ENCODE measurements around the gene MEIKIN.

MEIKIN gene

DNA sequence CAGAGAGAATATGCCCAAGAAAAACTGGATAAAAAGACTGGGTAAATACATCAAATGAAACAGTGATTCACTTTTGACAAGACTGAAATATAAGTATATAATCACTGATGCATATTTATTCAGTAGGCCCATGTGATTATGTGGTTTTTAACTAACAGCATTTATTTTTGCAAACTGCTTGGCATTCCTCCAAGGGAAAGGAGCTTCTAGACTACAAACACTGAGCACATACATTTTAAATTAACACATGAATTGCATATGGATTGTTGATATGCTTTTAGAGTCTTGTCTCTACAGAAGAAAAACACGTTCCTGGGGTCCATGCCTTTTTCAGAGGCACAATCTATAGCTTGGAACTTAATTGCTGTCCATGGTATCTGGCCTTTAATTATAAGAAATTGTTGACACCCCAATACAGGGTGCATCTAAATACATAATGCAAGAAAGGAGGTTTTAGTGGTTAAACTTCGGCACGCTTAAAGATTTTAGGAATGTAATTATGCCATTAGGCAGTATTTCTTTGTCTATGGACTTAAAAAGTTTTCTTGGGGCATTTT is 6.9 kb upstream of the MEIKIN start:
- Histone ChIP-seq H3K9me3 (ENCODE audit: insufficient read depth, low read length) (no peaks in the 10 kb centered on the region), H3K9ac (ENCODE audit: insufficient read length, low read depth) (no peak overlapping the region), H3K36me3 (ENCODE audit: insufficient read depth, insufficient read length, low read length) (no peaks in the 10 kb centered on the region), H3K4me1 (ENCODE audit: insufficient read depth, insufficient read length) (no peaks in the 10 kb centered on the region), H3K27me3 (ENCODE audit: insufficient read depth, insufficient read length) (no peaks in the 10 kb centered on the region), H3K4me3 (ENCODE audit: insufficient read length, low read depth) (no peak overlapping the region)
- TF ChIP-seq SUZ12 (IDR thresholded peaks at IDR 0.05; ENCODE audit: extremely low read depth, insufficient read depth, insufficient read length): no peak
- TF ChIP-seq YY1 (IDR thresholded peaks at IDR 0.05; ENCODE audit: insufficient read depth, insufficient read length): no peak
- no peak for TF ChIP-seq ZNF274 (IDR thresholded peaks at IDR 0.05; ENCODE audit: low read depth, low read length)
- no peak for DNase-seq (ENCODE audit: low read depth, low spot score)

GRCh38 chr5:131950706-131951105 is 5.2 kb upstream of the MEIKIN start:
- DNase-seq (ENCODE audit: low read depth, low spot score): no peak
- H3K27me3 ChIP-seq (ENCODE audit: insufficient read depth, insufficient read length): no peaks in the 10 kb centered on the region
- no peaks in the 10 kb centered on the region for H3K9me3 ChIP-seq (ENCODE audit: insufficient read depth, low read length)
- H3K36me3 ChIP-seq (ENCODE audit: insufficient read depth, insufficient read length, low read length): no peaks in the 10 kb centered on the region
- TF ChIP-seq ZNF274 (IDR thresholded peaks at IDR 0.05; ENCODE audit: low read depth, low read length) (no peak), SUZ12 (IDR thresholded peaks at IDR 0.05; ENCODE audit: extremely low read depth, insufficient read depth, insufficient read length) (no peak), YY1 (IDR thresholded peaks at IDR 0.05; ENCODE audit: insufficient read depth, insufficient read length) (no peak)
- H3K4me1 ChIP-seq (ENCODE audit: insufficient read depth, insufficient read length): no peaks in the 10 kb centered on the region
- H3K4me3 ChIP-seq (ENCODE audit: insufficient read length, low read depth): no peak overlapping the region
- H3K9ac ChIP-seq (ENCODE audit: insufficient read length, low read depth): no peak overlapping the region

- Histone ChIP-seq H3K9me3 (ENCODE audit: insufficient read depth, low read length) (no peaks in the 10 kb centered on the region), H3K36me3 (ENCODE audit: insufficient read depth, insufficient read length, low read length) (no peaks in the 10 kb centered on the region), H3K4me1 (ENCODE audit: insufficient read depth, insufficient read length) (peaks cover 2% of the 10 kb centered on the region), H3K27me3 (ENCODE audit: insufficient read depth, insufficient read length) (no peaks in the 10 kb centered on the region), H3K9ac (ENCODE audit: insufficient read length, low read depth) (no peak overlapping the region), H3K4me3 (ENCODE audit: insufficient read length, low read depth) (no peak overlapping the region)
- no peak for DNase-seq (ENCODE audit: low read depth, low spot score)
- TF ChIP-seq YY1 (IDR thresholded peaks at IDR 0.05; ENCODE audit: insufficient read depth, insufficient read length) (no peak), ZNF274 (IDR thresholded peaks at IDR 0.05; ENCODE audit: low read depth, low read length) (no peak), SUZ12 (IDR thresholded peaks at IDR 0.05; ENCODE audit: extremely low read depth, insufficient read depth, insufficient read length) (no peak)
Measured at GRCh38 chr5:131947445-131947844, 2.0 kb upstream of the MEIKIN start.

GRCh38 chr5:131944702-131945550 is 537 bp downstream of the MEIKIN start:
- Histone ChIP-seq H3K27me3 (ENCODE audit: insufficient read depth, insufficient read length) (no peaks in the 10 kb centered on the region), H3K9me3 (ENCODE audit: insufficient read depth, low read length) (no peaks in the 10 kb centered on the region), H3K4me3 (ENCODE audit: insufficient read length, low read depth) (no peak overlapping the region), H3K4me1 (ENCODE audit: insufficient read depth, insufficient read length) (peaks cover 2% of the 10 kb centered on the region), H3K36me3 (ENCODE audit: insufficient read depth, insufficient read length, low read length) (no peaks in the 10 kb centered on the region), H3K9ac (ENCODE audit: insufficient read length, low read depth) (no peak overlapping the region)
- DNase-seq (ENCODE audit: low read depth, low spot score): no peak
- no peak for TF ChIP-seq SUZ12 (IDR thresholded peaks at IDR 0.05; ENCODE audit: extremely low read depth, insufficient read depth, insufficient read length)
- TF ChIP-seq YY1 (IDR thresholded peaks at IDR 0.05; ENCODE audit: insufficient read depth, insufficient read length): no peak
- no peak for TF ChIP-seq ZNF274 (IDR thresholded peaks at IDR 0.05; ENCODE audit: low read depth, low read length)

- TF ChIP-seq SUZ12 (IDR thresholded peaks at IDR 0.05; ENCODE audit: extremely low read depth, insufficient read depth, insufficient read length) (no peak), ZNF274 (IDR thresholded peaks at IDR 0.05; ENCODE audit: low read depth, low read length) (no peak), YY1 (IDR thresholded peaks at IDR 0.05; ENCODE audit: insufficient read depth, insufficient read length) (no peak)
- Histone ChIP-seq H3K9me3 (ENCODE audit: insufficient read depth, low read length) (no peaks in the 10 kb centered on the region), H3K27me3 (ENCODE audit: insufficient read depth, insufficient read length) (no peaks in the 10 kb centered on the region), H3K4me3 (ENCODE audit: insufficient read length, low read depth) (no peak overlapping the region), H3K9ac (ENCODE audit: insufficient read length, low read depth) (no peak overlapping the region), H3K4me1 (ENCODE audit: insufficient read depth, insufficient read length) (peaks cover 2% of the 10 kb centered on the region), H3K36me3 (ENCODE audit: insufficient read depth, insufficient read length, low read length) (no peaks in the 10 kb centered on the region)
- no peak for DNase-seq (ENCODE audit: low read depth, low spot score)
Measured at GRCh38 chr5:131943916-131944315, 1.5 kb downstream of the MEIKIN start.

DNA sequence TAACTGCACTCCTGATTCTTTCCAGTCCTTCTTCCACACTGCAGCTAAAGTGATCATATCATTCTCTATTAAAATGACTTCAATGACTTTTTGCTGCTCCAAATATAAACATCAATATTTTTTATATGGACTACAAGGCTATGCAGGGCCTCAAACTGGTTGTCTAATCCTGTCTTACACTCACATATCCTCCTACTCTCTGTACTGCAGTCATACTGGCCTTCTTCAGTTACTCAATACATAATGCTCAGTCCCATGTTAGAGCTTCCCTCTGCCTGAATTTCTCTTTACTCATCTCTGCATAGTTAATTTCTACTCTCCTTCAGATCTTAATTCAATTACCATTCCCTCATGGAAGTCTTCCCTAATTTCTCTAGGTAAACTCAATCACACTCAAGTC is 3.4 kb downstream of the MEIKIN start:
- H3K4me3 ChIP-seq (ENCODE audit: insufficient read length, low read depth): no peak overlapping the region
- H3K4me1 ChIP-seq (ENCODE audit: insufficient read depth, insufficient read length): peaks cover 2% of the 10 kb centered on the region
- H3K9ac ChIP-seq (ENCODE audit: insufficient read length, low read depth): no peak overlapping the region
- no peaks in the 10 kb centered on the region for H3K27me3 ChIP-seq (ENCODE audit: insufficient read depth, insufficient read length)
- no peaks in the 10 kb centered on the region for H3K9me3 ChIP-seq (ENCODE audit: insufficient read depth, low read length)
- DNase-seq (ENCODE audit: low read depth, low spot score): no peak
- no peaks in the 10 kb centered on the region for H3K36me3 ChIP-seq (ENCODE audit: insufficient read depth, insufficient read length, low read length)
- TF ChIP-seq SUZ12 (IDR thresholded peaks at IDR 0.05; ENCODE audit: extremely low read depth, insufficient read depth, insufficient read length) (no peak), YY1 (IDR thresholded peaks at IDR 0.05; ENCODE audit: insufficient read depth, insufficient read length) (no peak)

GRCh38 chr5:131939690-131940345 is 5.6 kb downstream of the MEIKIN start:
- Histone ChIP-seq H3K4me3 (ENCODE audit: insufficient read length, low read depth) (no peak overlapping the region), H3K9ac (ENCODE audit: insufficient read length, low read depth) (no peak overlapping the region), H3K4me1 (ENCODE audit: insufficient read depth, insufficient read length) (no peaks in the 10 kb centered on the region), H3K27me3 (ENCODE audit: insufficient read depth, insufficient read length) (no peaks in the 10 kb centered on the region), H3K9me3 (ENCODE audit: insufficient read depth, low read length) (no peaks in the 10 kb centered on the region), H3K36me3 (ENCODE audit: insufficient read depth, insufficient read length, low read length) (no peaks in the 10 kb centered on the region)
- no peak for TF ChIP-seq ZNF274 (IDR thresholded peaks at IDR 0.05; ENCODE audit: low read depth, low read length)
- TF ChIP-seq YY1 (IDR thresholded peaks at IDR 0.05; ENCODE audit: insufficient read depth, insufficient read length): no peak
- TF ChIP-seq SUZ12 (IDR thresholded peaks at IDR 0.05; ENCODE audit: extremely low read depth, insufficient read depth, insufficient read length): no peak
- no peak for DNase-seq (ENCODE audit: low read depth, low spot score)

Data from NT2/D1 (cell line).